GM23338 (cell line): ENCODE data around the gene ATPAF1. TPM values are rescaled to one million over a fixed set of nuclear protein-coding genes. Genes with fewer than 3 reads are reported as not detected.

Experiments used
- ATAC-seq: fragments of 200-7000 bp; cut with Tn5 transposase; 3 replicates; pipeline ENCODE4 v1.9.1; 2020
- DNase-seq: peaks from one replicate; pipeline ENCODE4 v3.0.0-alpha.2; 2015; ENCODE audit warnings: low spot score
- H2AFZ ChIP-seq: fragments of 200-600 bp; sonication (generic); 2 replicates; pipeline ENCODE4 v1.8.0; 2016; ENCODE audit warnings: antibody characterized with exemption, mild to moderate bottlenecking, moderate library complexity
- H3F3A ChIP-seq: fragments of 200-600 bp; sonication (generic); replicated peaks from 2 replicates; pipeline ENCODE4 v1.8.0; 2017; ENCODE audit warnings: antibody characterized with exemption, mixed run types, low read depth
- H3K27ac ChIP-seq: fragments of 200-600 bp; sonication (generic); 2 replicates; pipeline ENCODE4 v1.6.1; 2016; ENCODE audit warnings: low read depth
- H3K27me3 ChIP-seq: fragments of 200-600 bp; sonication (generic); 2 replicates; pipeline ENCODE4 v1.8.0; 2016; ENCODE audit warnings: mild to moderate bottlenecking, mixed run types, moderate library complexity; ENCODE audit not compliant: insufficient read depth
- H3K36me3 ChIP-seq: fragments of 200-600 bp; sonication (generic); 2 replicates; pipeline ENCODE4 v1.8.0; 2016; ENCODE audit warnings: mild to moderate bottlenecking; ENCODE audit not compliant: insufficient read depth
- H3K4me1 ChIP-seq: fragments of 200-600 bp; sonication (generic); 2 replicates; pipeline ENCODE4 v1.8.0; 2016; ENCODE audit warnings: mild to moderate bottlenecking, moderate library complexity; ENCODE audit not compliant: insufficient read depth
- H3K4me2 ChIP-seq: fragments of 200-600 bp; sonication (generic); 2 replicates; pipeline ENCODE4 v1.7.1; 2017; ENCODE audit warnings: mixed run types
- H3K4me3 ChIP-seq: fragments of 200-600 bp; sonication (generic); 2 replicates; pipeline ENCODE4 v1.6.1; 2016; ENCODE audit warnings: mixed run types
- H3K79me2 ChIP-seq: fragments of 200-600 bp; sonication (generic); replicated peaks from 2 replicates; pipeline ENCODE4 v1.8.0; 2017; ENCODE audit warnings: mild to moderate bottlenecking; ENCODE audit not compliant: insufficient read depth
- H3K9me2 ChIP-seq: fragments of 200-600 bp; sonication (generic); 2 replicates; pipeline ENCODE4 v1.8.0; 2017; ENCODE audit not compliant: insufficient read depth
- H4K20me1 ChIP-seq: fragments of 200-600 bp; sonication (generic); replicated peaks from 2 replicates; pipeline ENCODE4 v1.8.0; 2017; ENCODE audit warnings: mild to moderate bottlenecking; ENCODE audit not compliant: insufficient read depth
- H3K27ac Mint-ChIP-seq: 2 replicates; pipeline ENCODE4 v1.8.0; 2020; ENCODE audit warnings: inconsistent platforms, mild to moderate bottlenecking, moderate library complexity, mixed read lengths
- H3K27me3 Mint-ChIP-seq: 3 replicates; pipeline ENCODE4 v1.8.0; 2022; ENCODE audit warnings: low read depth, mild to moderate bottlenecking, moderate library complexity, mixed read lengths, inconsistent platforms; ENCODE audit not compliant: insufficient read depth, poor library complexity
- H3K36me3 Mint-ChIP-seq: 3 replicates; pipeline ENCODE4 v1.8.0; 2021; ENCODE audit warnings: low read depth, mild to moderate bottlenecking, inconsistent platforms, moderate library complexity, mixed read lengths
- H3K4me1 Mint-ChIP-seq: 3 replicates; pipeline ENCODE4 v1.8.0; 2020; ENCODE audit warnings: mild to moderate bottlenecking, inconsistent platforms, mixed read lengths
- H3K4me3 Mint-ChIP-seq: 3 replicates; pipeline ENCODE4 v1.8.0; 2021; ENCODE audit warnings: moderate library complexity, mild to moderate bottlenecking, inconsistent platforms, mixed read lengths
- H3K9me3 Mint-ChIP-seq: 3 replicates; pipeline ENCODE4 v1.8.0; 2020; ENCODE audit warnings: moderate library complexity, mild to moderate bottlenecking, inconsistent platforms, mixed read lengths
- CREB1 ChIP-seq: fragments of 250-450 bp; sonication (Bioruptor Pico); IDR thresholded peaks from 2 replicates; pipeline ENCODE4 v1.5.0; 2020; ENCODE audit warnings: low read depth, mild to moderate bottlenecking, moderate library complexity
- CTCF ChIP-seq, 2 experiments: fragments of 200-600 bp in 1 of 2; sonication (generic) in 1 of 2; conservative IDR thresholded peaks; 2 replicates each; pipeline versions ENCODE4 v1.5.1 to v1.6.1; 2016 to 2017; ENCODE audit warnings: antibody characterized with exemption in 2 of 2, low read depth in 2 of 2, mild to moderate bottlenecking in 2 of 2, moderate library complexity in 1 of 2
- ETS1 ChIP-seq: IDR thresholded peaks from 2 replicates; pipeline ENCODE4 v1.6.1; 2016; ENCODE audit warnings: antibody characterized with exemption
- EZH2 ChIP-seq: fragments of 200-600 bp; sonication (generic); IDR thresholded peaks from one replicate; pipeline ENCODE4 v1.8.0; 2017; ENCODE audit warnings: antibody characterized with exemption, mild to moderate bottlenecking, low read depth; ENCODE audit not compliant: unreplicated experiment
- EZH2phosphoT487 ChIP-seq: fragments of 200-600 bp; sonication (generic); IDR thresholded peaks from one replicate; pipeline ENCODE4 v1.8.1; 2018; ENCODE audit warnings: antibody characterized with exemption; ENCODE audit not compliant: unreplicated experiment
- NANOG ChIP-seq: IDR thresholded peaks from 2 replicates; pipeline ENCODE4 v1.6.1; 2016; ENCODE audit warnings: antibody characterized with exemption, borderline replicate concordance
- POLR2AphosphoS5 ChIP-seq: IDR thresholded peaks from 2 replicates; pipeline ENCODE4 v1.6.1; 2016; ENCODE audit warnings: antibody characterized with exemption, low read depth
- REST ChIP-seq: IDR thresholded peaks from one replicate; pipeline ENCODE4 v1.6.1; 2018; ENCODE audit warnings: antibody characterized with exemption; ENCODE audit not compliant: unreplicated experiment
- STAT1 ChIP-seq: IDR thresholded peaks from one replicate; pipeline ENCODE4 v1.6.1; 2016; ENCODE audit warnings: antibody characterized with exemption; ENCODE audit not compliant: unreplicated experiment
- ZNF114 ChIP-seq: fragments of 250-450 bp; sonication (Bioruptor Pico); IDR thresholded peaks from 2 replicates; pipeline ENCODE4 v1.5.0; 2020; ENCODE audit warnings: mild to moderate bottlenecking, moderate library complexity
- ZNF331 ChIP-seq: fragments of 250-450 bp; sonication (Bioruptor Pico); IDR thresholded peaks from 2 replicates; pipeline ENCODE4 v1.5.0; 2020; ENCODE audit warnings: low read depth, mild to moderate bottlenecking, moderate library complexity
- ZNF462 ChIP-seq: fragments of 250-450 bp; sonication (Bioruptor Pico); IDR thresholded peaks from 2 replicates; pipeline ENCODE4 v1.5.0; 2020; ENCODE audit warnings: mild to moderate bottlenecking, moderate library complexity
- polyA plus RNA-seq: library from polyadenylated mRNA; unstranded; fragments of >200 nt; fragmentation: Nextera tagmentation; extraction: Ambion mirVana; gene quantifications from 2 replicates; pipeline ENCODE4 v1.2.1, GENCODE V29; 2016
- total RNA-seq: library from RNA; depleted of rRNA; stranded (reverse); fragments of >200 nt; shearing (Covaris generic); gene quantifications from 2 replicates; pipeline ENCODE4 v1.2.3, GENCODE V29; 2014

ATPAF1 gene
- total and polyA plus RNA-seq, 2 experiments from 2014 or later = 41.2 to 67.6 TPM

GRCh38 chr1:46646844-46647243 lies 21.3 kb downstream of the ATPAF1 start:
- H3K27ac Mint-ChIP-seq = no peak overlapping the region

More at GRCh38 chr1:46646844-46647243, 21.3 kb downstream of the ATPAF1 start:
- no peaks in the 10 kb centered on the region for H3K4me1 ChIP-seq
- no peak overlapping the region for H2AFZ ChIP-seq
- peaks cover 15% of the 10 kb centered on the region; the same call in 2 of the 3 replicates for H3K9me3 Mint-ChIP-seq
- H3K4me1 Mint-ChIP-seq = no peaks in the 10 kb centered on the region
- no peak overlapping the region for H3K27ac ChIP-seq
- peaks cover 18% of the 10 kb centered on the region for H3K36me3 ChIP-seq
- TF ChIP-seq CREB1 (CRISPR knock-in tag) (no peak), ZNF462 (CRISPR knock-in tag) (no peak), STAT1 (no peak), NANOG (no peak), ZNF114 (CRISPR knock-in tag) (no peak), ZNF331 (CRISPR knock-in tag) (no peak), CTCF (conservative IDR thresholded peaks at IDR 0.05; ENCODE audit: low read depth in 2 of 2) (no peak), REST (no peak), EZH2 (no peak), POLR2AphosphoS5 (no peak), ETS1 (no peak), EZH2phosphoT487 (no peak)
- no peaks in the 10 kb centered on the region for H3K79me2 ChIP-seq
- DNase-seq = no peak
- no peak overlapping the region for H3K4me2 ChIP-seq
- no peaks in the 10 kb centered on the region for H3F3A ChIP-seq
- H4K20me1 ChIP-seq = no peaks in the 10 kb centered on the region; the same call in 1 of the 2 replicates
- no peak for ATAC-seq
- H3K4me3 Mint-ChIP-seq = no peak overlapping the region
- H3K4me3 ChIP-seq = no peak overlapping the region
- no peaks in the 10 kb centered on the region for H3K9me2 ChIP-seq
- no peaks in the 10 kb centered on the region for H3K27me3 Mint-ChIP-seq
- peaks cover 49% of the 10 kb centered on the region for H3K36me3 Mint-ChIP-seq
- no peaks in the 10 kb centered on the region for H3K27me3 ChIP-seq
